ENCODE measurements around the gene SCAMP3. TPM values are rescaled to one million over a fixed set of nuclear protein-coding genes. Genes with fewer than 3 reads are reported as not detected.
"Not testable (repeated sequence)": the region's sequence is repeated elsewhere in the genome, so short reads cannot be mapped to it uniquely, and the experiment has no call there.

The SCAMP3 gene
- total and polyA plus RNA-seq, 2 donors (not counting 3 experiments of a cell fraction or from before 2014, with no cell fraction given), result 80.1 to 306 TPM

DNA sequence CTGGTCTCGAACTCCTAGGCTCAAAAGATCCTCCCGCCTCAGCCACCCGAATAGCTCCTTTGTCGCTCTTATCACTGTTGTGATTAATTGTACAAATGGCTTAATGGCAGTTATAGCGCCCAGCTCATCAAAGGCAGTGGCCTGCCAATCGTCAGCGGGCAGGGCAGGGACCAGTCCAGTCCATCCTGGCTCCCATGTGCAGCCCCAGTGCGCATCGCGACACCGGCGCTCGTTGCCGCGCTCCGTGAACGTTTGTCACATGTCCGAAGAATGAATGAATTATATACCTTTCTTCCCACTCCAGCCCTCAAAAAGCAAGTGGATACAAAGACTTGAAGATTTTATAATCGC is 35.3 kb downstream of the SCAMP3 start:
- BruUV-seq (replicated peaks), result TSS peak; percentile 86
- peak overlapping the region; percentile 0 for H2AFZ ChIP-seq (ENCODE audit: low read depth, low read length)
- H3K27me3 ChIP-seq (ENCODE audit: control insufficient read depth in 2 of 2, insufficient read depth in 2 of 2, low read length in 2 of 2), result no peaks in the 10 kb centered on the region
- H3K4me1 ChIP-seq (ENCODE audit: control insufficient read depth, extremely low read depth, insufficient read depth, low read length), result peaks cover 28% of the 10 kb centered on the region
- H3K9me3 ChIP-seq (replicated peaks; ENCODE audit: control insufficient read depth, insufficient read depth, low read length), result no peaks in the 10 kb centered on the region
- H4K20me1 ChIP-seq (replicated peaks; ENCODE audit: control insufficient read depth, extremely low read depth, insufficient read depth, low read length), result no peaks in the 10 kb centered on the region
- intact Hi-C loops (cut with micrococcal nuclease), result loop anchor here (1.0 to 5.0 kb wide), 4 partner anchors 17 to 51 kb away; partner anchors contain the start of gene THBS3
- POLR2A ChIA-PET, result no interaction called here
- peak overlapping the region; percentile 53 for H3K9ac ChIP-seq (replicated peaks; ENCODE audit: extremely low read depth, insufficient read depth, low read length)
- CTCF ChIA-PET, result interaction anchor here (0.9 to 3.0 kb wide), 10 partner anchors 8 to 372 kb away, joined by 3 to 69 read pairs (median 4); partner anchors contain the start of genes KRTCAP2, MTX1 and THBS3
- TF ChIP-seq POLR2A (IDR thresholded peaks at IDR 0.05; ENCODE audit: low read depth, low read length), result no peak
- TF ChIP-seq MAX (IDR thresholded peaks at IDR 0.05; ENCODE audit: insufficient read depth, insufficient read length), result no peak
- no peak for TF ChIP-seq JUN (IDR thresholded peaks at IDR 0.05; ENCODE audit: borderline replicate concordance, insufficient read depth, insufficient read length, low read depth)
- TF ChIP-seq MYC (IDR thresholded peaks at IDR 0.05; ENCODE audit: low read depth, low read length), result peak; percentile 17
- DNase-seq (ENCODE audit: low read depth, low spot score) (no peak), FAIRE-seq (no peak)
- H3K79me2 ChIP-seq (ENCODE audit: control insufficient read depth, insufficient read depth, low read length), result peaks cover 8% of the 10 kb centered on the region
- peak overlapping the region; percentile 41 to 82 (median 58) for H3K4me3 ChIP-seq (replicated peaks in 1 of 3; ENCODE audit: insufficient read depth in 1 of 3, low read depth in 1 of 3, low read length in 3 of 3)
- no peaks in the 10 kb centered on the region for H3K36me3 ChIP-seq (ENCODE audit: control insufficient read depth in 2 of 2, extremely low read depth in 1 of 2, insufficient read depth in 2 of 2, low read length in 2 of 2)
- peak overlapping the region; percentile 63 for H3K27ac ChIP-seq (ENCODE audit: insufficient read depth, low read depth, low read length)
- H3K4me2 ChIP-seq (ENCODE audit: insufficient read depth, low read length), result peak overlapping the region; percentile 55
- no peaks in the 10 kb centered on the region for H3K9me1 ChIP-seq (replicated peaks; ENCODE audit: control insufficient read depth, extremely low read depth, insufficient read depth, low read length)
- dilution Hi-C loops (cut with MboI; ENCODE audit: extremely low pct_ligation_motif_present, low sequenced_read_pairs), result no loop called here

- ChIA-PET CTCF (interaction anchor here (0.9 to 3.0 kb wide), 12 partner anchors 8 to 373 kb away, joined by 3 to 69 read pairs (median 6); partner anchors contain the start of genes KRTCAP2, MTX1 and THBS3), POLR2A (no interaction called here)
- Histone ChIP-seq H3K4me2 (ENCODE audit: insufficient read depth, low read length) (peak overlapping the region; percentile 55), H3K9ac (replicated peaks; ENCODE audit: extremely low read depth, insufficient read depth, low read length) (peak overlapping the region; percentile 53), H3K79me2 (ENCODE audit: control insufficient read depth, insufficient read depth, low read length) (peaks cover 8% of the 10 kb centered on the region), H3K27ac (ENCODE audit: insufficient read depth, low read depth, low read length) (peak overlapping the region; percentile 63), H3K9me3 (replicated peaks; ENCODE audit: control insufficient read depth, insufficient read depth, low read length) (no peaks in the 10 kb centered on the region), H2AFZ (ENCODE audit: low read depth, low read length) (peak overlapping the region; percentile 0), H4K20me1 (replicated peaks; ENCODE audit: control insufficient read depth, extremely low read depth, insufficient read depth, low read length) (no peaks in the 10 kb centered on the region), H3K36me3 (ENCODE audit: control insufficient read depth in 2 of 2, extremely low read depth in 1 of 2, insufficient read depth in 2 of 2, low read length in 2 of 2) (no peaks in the 10 kb centered on the region), H3K4me3 (replicated peaks in 1 of 3; ENCODE audit: insufficient read depth in 1 of 3, low read depth in 1 of 3, low read length in 3 of 3) (peak overlapping the region; percentile 41 to 82 (median 58)), H3K4me1 (ENCODE audit: control insufficient read depth, extremely low read depth, insufficient read depth, low read length) (peaks cover 28% of the 10 kb centered on the region), H3K27me3 (ENCODE audit: control insufficient read depth in 2 of 2, insufficient read depth in 2 of 2, low read length in 2 of 2) (no peaks in the 10 kb centered on the region), H3K9me1 (replicated peaks; ENCODE audit: control insufficient read depth, extremely low read depth, insufficient read depth, low read length) (no peaks in the 10 kb centered on the region)
- FAIRE-seq (no peak), DNase-seq (ENCODE audit: low read depth, low spot score) (peak; percentile 91)
- dilution Hi-C loops (cut with MboI; ENCODE audit: extremely low pct_ligation_motif_present, low sequenced_read_pairs), result no loop called here
- intact Hi-C loops (cut with micrococcal nuclease), result loop anchor here (1.0 to 5.0 kb wide), 3 partner anchors 19 to 50 kb away; partner anchors contain the start of gene THBS3
- TF ChIP-seq EZH2 (IDR thresholded peaks at IDR 0.05; ENCODE audit: borderline replicate concordance, low read depth, low read length, severe bottlenecking), result no peak
- peak; percentile 57 to 76 for TF ChIP-seq CTCF (IDR thresholded peaks at IDR 0.05; ENCODE audit: extremely low read depth in 1 of 2, insufficient read depth in 1 of 2, low read depth in 1 of 2, low read length in 2 of 2)
- BruUV-seq (replicated peaks), result no TSS peak
These were observed 35.8 kb downstream of the SCAMP3 start for GRCh38 chr1:155226188-155226909.

DNA sequence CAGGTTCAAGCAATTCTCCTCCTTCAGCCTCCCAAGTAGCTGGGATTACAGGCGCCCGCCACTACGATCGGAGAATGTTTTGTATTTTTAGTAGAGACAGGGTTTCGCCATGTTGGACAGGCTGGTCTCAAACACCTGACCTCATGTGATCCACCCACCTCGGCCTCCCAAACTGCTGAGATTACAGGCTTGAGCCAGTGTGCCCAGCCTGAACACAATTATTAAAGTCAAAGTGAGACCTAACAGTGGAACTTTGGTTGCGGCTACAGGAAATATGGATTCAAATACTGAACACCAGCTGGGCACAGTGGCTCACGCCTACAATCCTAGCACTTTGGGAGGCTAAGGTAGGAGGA is 36.8 kb downstream of the SCAMP3 start:
- DNase-seq (ENCODE audit: low read depth, low spot score); H3K9me1 ChIP-seq (replicated peaks; ENCODE audit: control insufficient read depth, extremely low read depth, insufficient read depth, low read length); FAIRE-seq; H4K20me1 ChIP-seq (replicated peaks; ENCODE audit: control insufficient read depth, extremely low read depth, insufficient read depth, low read length); H3K36me3 ChIP-seq (ENCODE audit: control insufficient read depth in 2 of 2, extremely low read depth in 1 of 2, insufficient read depth in 2 of 2, low read length in 2 of 2); H3K79me2 ChIP-seq (ENCODE audit: control insufficient read depth, insufficient read depth, low read length); H3K4me3 ChIP-seq (replicated peaks in 1 of 3; ENCODE audit: insufficient read depth in 1 of 3, low read depth in 1 of 3, low read length in 3 of 3); H3K27me3 ChIP-seq (ENCODE audit: control insufficient read depth in 2 of 2, insufficient read depth in 2 of 2, low read length in 2 of 2); dilution Hi-C loops (cut with MboI; ENCODE audit: extremely low pct_ligation_motif_present, low sequenced_read_pairs); BruUV-seq (replicated peaks); H3K9me3 ChIP-seq (replicated peaks; ENCODE audit: control insufficient read depth, insufficient read depth, low read length); H3K9ac ChIP-seq (replicated peaks; ENCODE audit: extremely low read depth, insufficient read depth, low read length); H2AFZ ChIP-seq (ENCODE audit: low read depth, low read length): not testable (repeated sequence)
- H3K4me1 ChIP-seq (ENCODE audit: control insufficient read depth, extremely low read depth, insufficient read depth, low read length), result peaks cover 28% of the 10 kb centered on the region
- H3K27ac ChIP-seq (ENCODE audit: insufficient read depth, low read depth, low read length), result peak overlapping the region; percentile 35
- ChIA-PET POLR2A (interaction anchor here (1.9 kb wide), 1 partner anchor 16 kb away, joined by 5 read pairs; no protein-coding TSS in a partner anchor), CTCF (interaction anchor here (1.2 to 2.8 kb wide), 8 partner anchors 14 to 134 kb away, joined by 3 to 55 read pairs (median 4); partner anchors contain the start of genes MTX1 and THBS3)
- intact Hi-C loops (cut with micrococcal nuclease), result loop anchor here (5.0 kb wide), 1 partner anchor 33 kb away; no protein-coding TSS in a partner anchor
- H3K4me2 ChIP-seq (ENCODE audit: insufficient read depth, low read length), result peak overlapping the region; percentile 16

Measured in endothelial cell of umbilical vein (primary cell).